Lower leg skin (tissue), 3 donors: ENCODE measurements around the gene SCN8A.

Source experiments
- POLR2A ChIP-seq, 2 donors: fragments of 450-650 bp; IDR thresholded peaks; one replicate each; pipeline ENCODE4 v1.6.1; 2016 to 2017; ENCODE audit warnings: antibody characterized with exemption in 2 of 2, mild to moderate bottlenecking in 1 of 2, moderate library complexity in 1 of 2
- TF ChIP-seq, protein P1 (sequence below), 3 donors: fragments of 450-650 bp; IDR thresholded peaks; one replicate each; pipeline ENCODE4 v1.5.1; 2016; ENCODE audit warnings: antibody characterized with exemption in 3 of 3, mild to moderate bottlenecking in 3 of 3, moderate library complexity in 2 of 3

DNA sequence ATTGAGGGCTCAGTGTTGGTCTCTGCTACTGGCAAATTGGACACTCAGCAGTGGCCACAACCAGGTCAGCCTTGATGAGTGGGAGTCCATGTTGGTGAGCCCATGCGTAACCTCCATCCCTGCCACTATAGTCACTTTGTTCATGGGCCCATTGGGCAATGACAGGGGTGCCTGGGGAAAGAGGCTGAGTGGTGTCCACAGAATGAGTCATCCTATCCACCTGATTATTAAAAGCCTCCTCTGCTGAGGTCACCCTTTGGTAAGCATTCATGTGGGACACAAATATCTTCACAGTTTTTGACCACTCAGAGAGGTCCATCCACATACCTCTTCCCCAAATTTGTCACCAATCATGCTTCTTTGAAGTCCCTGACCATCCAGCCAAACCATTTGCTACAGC, 207.5 kb downstream of the SCN8A start:
- TF ChIP-seq, protein P1, sequence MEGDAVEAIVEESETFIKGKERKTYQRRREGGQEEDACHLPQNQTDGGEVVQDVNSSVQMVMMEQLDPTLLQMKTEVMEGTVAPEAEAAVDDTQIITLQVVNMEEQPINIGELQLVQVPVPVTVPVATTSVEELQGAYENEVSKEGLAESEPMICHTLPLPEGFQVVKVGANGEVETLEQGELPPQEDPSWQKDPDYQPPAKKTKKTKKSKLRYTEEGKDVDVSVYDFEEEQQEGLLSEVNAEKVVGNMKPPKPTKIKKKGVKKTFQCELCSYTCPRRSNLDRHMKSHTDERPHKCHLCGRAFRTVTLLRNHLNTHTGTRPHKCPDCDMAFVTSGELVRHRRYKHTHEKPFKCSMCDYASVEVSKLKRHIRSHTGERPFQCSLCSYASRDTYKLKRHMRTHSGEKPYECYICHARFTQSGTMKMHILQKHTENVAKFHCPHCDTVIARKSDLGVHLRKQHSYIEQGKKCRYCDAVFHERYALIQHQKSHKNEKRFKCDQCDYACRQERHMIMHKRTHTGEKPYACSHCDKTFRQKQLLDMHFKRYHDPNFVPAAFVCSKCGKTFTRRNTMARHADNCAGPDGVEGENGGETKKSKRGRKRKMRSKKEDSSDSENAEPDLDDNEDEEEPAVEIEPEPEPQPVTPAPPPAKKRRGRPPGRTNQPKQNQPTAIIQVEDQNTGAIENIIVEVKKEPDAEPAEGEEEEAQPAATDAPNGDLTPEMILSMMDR (IDR thresholded peaks at IDR 0.05): no peak
- no peak for TF ChIP-seq POLR2A (IDR thresholded peaks at IDR 0.05)
